Hematopoietic multipotent progenitor cell (in vitro differentiated cells): ENCODE measurements around the gene CYRIA. TPM values are rescaled to one million over a fixed set of nuclear protein-coding genes. Genes with fewer than 3 reads are reported as not detected.

Experiments used
- DNase-seq, 3 donors: peaks; one replicate each; pipeline ENCODE4 v3.0.0-alpha.2; 2011 to 2015; ENCODE audit warnings: low read depth in 2 of 3, low spot score in 2 of 3
- total RNA-seq: library from RNA; depleted of rRNA; stranded (reverse); fragments of >200 nt; gene quantifications from one replicate; pipeline ENCODE4 v1.2.3, GENCODE V29; 2012

CYRIA gene
- total RNA-seq, 1 donor = 4.0 TPM

GRCh38 chr2:16633621-16634430, 31.8 kb downstream of the CYRIA start:
- DNase-seq = no peak

GRCh38 chr2:16632598-16632997, 33.0 kb downstream of the CYRIA start:
- DNase-seq = no peak

GRCh38 chr2:16630463-16630862, 35.2 kb downstream of the CYRIA start:
- DNase-seq = peak in 2 of 3 donors; percentile 40 to 70

GRCh38 chr2:16629770-16630169, 35.9 kb downstream of the CYRIA start:
- DNase-seq = no peak

GRCh38 chr2:16629044-16629443, 36.6 kb downstream of the CYRIA start:
- DNase-seq = no peak

GRCh38 chr2:16628314-16628713, 37.3 kb downstream of the CYRIA start:
- peak in 1 of 3 donors; percentile 31 for DNase-seq

GRCh38 chr2:16626997-16627605, 38.5 kb downstream of the CYRIA start:
- no peak for DNase-seq

GRCh38 chr2:16626497-16626896, 39.1 kb downstream of the CYRIA start:
- no peak for DNase-seq

- no peak for DNase-seq
Observed at GRCh38 chr2:16625759-16626158, 39.9 kb downstream of the CYRIA start.

GRCh38 chr2:16625201-16625729, 40.4 kb downstream of the CYRIA start:
- DNase-seq = peak in 2 of 3 donors; percentile 71 to 88

GRCh38 chr2:16624436-16624780, 41.2 kb downstream of the CYRIA start:
- DNase-seq = no peak

GRCh38 chr2:16623564-16624435, 41.8 kb downstream of the CYRIA start:
- DNase-seq = no peak

- no peak for DNase-seq
Observed at GRCh38 chr2:16623031-16623430, 42.6 kb downstream of the CYRIA start.

- peak in 1 of 3 donors; percentile 34 for DNase-seq
Observed at GRCh38 chr2:16622399-16622968, 43.1 kb downstream of the CYRIA start.

- DNase-seq = no peak
Observed at GRCh38 chr2:16621316-16621715, 44.3 kb downstream of the CYRIA start.

- DNase-seq = no peak
Observed at GRCh38 chr2:16620590-16620989, 45.0 kb downstream of the CYRIA start.

GRCh38 chr2:16619576-16620245, 45.9 kb downstream of the CYRIA start:
- no peak for DNase-seq

GRCh38 chr2:16617282-16618266, 48.1 kb downstream of the CYRIA start:
- no peak for DNase-seq
